HepG2 (cell line): Measurements from ENCODE around the gene NUP85. TPM values are rescaled to one million over a fixed set of nuclear protein-coding genes. Genes with fewer than 3 reads are reported as not detected.
A peak's percentile ranks its signal among the peaks of the same experiment; 100 is the strongest.

Source experiments
- AKAP8 ChIP-seq: sonication (generic); formaldehyde crosslinking; IDR thresholded peaks from 2 replicates; pipeline ENCODE4 v1.5.1; 2020; ENCODE audit warnings: mild to moderate bottlenecking, missing genetic modification reagents
- ARID5B ChIP-seq: IDR thresholded peaks from 2 replicates; pipeline ENCODE4 v1.4.0; 2020; ENCODE audit warnings: mild to moderate bottlenecking, missing genetic modification reagents
- ATF3 ChIP-seq: sonication (generic); formaldehyde crosslinking; IDR thresholded peaks from 2 replicates; pipeline ENCODE4 v1.4.0; 2020; ENCODE audit warnings: missing genetic modification reagents
- BORCS8-MEF2B ChIP-seq: sonication (generic); formaldehyde crosslinking; IDR thresholded peaks from 2 replicates; pipeline ENCODE4 v1.8.0; 2022; ENCODE audit warnings: mild to moderate bottlenecking, missing genetic modification reagents
- ETV6 ChIP-seq: sonication (generic); formaldehyde crosslinking; conservative IDR thresholded peaks from 2 replicates; pipeline ENCODE4 v1.4.0; 2020; ENCODE audit warnings: missing genetic modification reagents
- MTERF4 ChIP-seq: sonication (generic); formaldehyde crosslinking; IDR thresholded peaks from 2 replicates; pipeline ENCODE4 v1.8.0; 2023; ENCODE audit warnings: mild to moderate bottlenecking, missing genetic modification reagents
- NFIC ChIP-seq: IDR thresholded peaks from 2 replicates; pipeline ENCODE4 v1.6.1; 2012; ENCODE audit warnings: mild to moderate bottlenecking, low read length, inconsistent platforms
- NFKBIZ ChIP-seq: IDR thresholded peaks from 2 replicates; pipeline ENCODE4 v1.6.1; 2018; ENCODE audit warnings: missing genetic modification reagents, missing compliant biosample characterization
- NR0B2 ChIP-seq: sonication (generic); formaldehyde crosslinking; IDR thresholded peaks from 2 replicates; pipeline ENCODE4 v1.4.0; 2020; ENCODE audit warnings: mild to moderate bottlenecking, missing genetic modification reagents
- PBX3 ChIP-seq: sonication (generic); formaldehyde crosslinking; IDR thresholded peaks from 2 replicates; pipeline ENCODE4 v1.8.1; 2023; ENCODE audit warnings: missing genetic modification reagents, inconsistent platforms, borderline replicate concordance
- PHF20 ChIP-seq: sonication (generic); formaldehyde crosslinking; IDR thresholded peaks from 2 replicates; pipeline ENCODE4 v1.5.0; 2020; ENCODE audit warnings: mild to moderate bottlenecking, missing genetic modification reagents
- TSC22D2 ChIP-seq: sonication (generic); formaldehyde crosslinking; IDR thresholded peaks from 2 replicates; pipeline ENCODE4 v1.5.1; 2020; ENCODE audit warnings: missing genetic modification reagents, mild to moderate bottlenecking, borderline replicate concordance
- ZBTB37 ChIP-seq: sonication (generic); formaldehyde crosslinking; IDR thresholded peaks from 2 replicates; pipeline ENCODE4 v1.4.0; 2020; ENCODE audit warnings: mild to moderate bottlenecking, missing genetic modification reagents
- ZNF20 ChIP-seq: sonication (generic); formaldehyde crosslinking; IDR thresholded peaks from 2 replicates; pipeline ENCODE4 v1.4.0; 2020; ENCODE audit warnings: mild to moderate bottlenecking, moderate library complexity, missing genetic modification reagents
- ZNF30 ChIP-seq: sonication (generic); formaldehyde crosslinking; IDR thresholded peaks from 2 replicates; pipeline ENCODE4 v1.5.0; 2020; ENCODE audit warnings: mild to moderate bottlenecking, missing genetic modification reagents
- ZNF333 ChIP-seq: sonication (generic); formaldehyde crosslinking; IDR thresholded peaks from 2 replicates; pipeline ENCODE4 v1.4.0; 2020; ENCODE audit warnings: mild to moderate bottlenecking, missing genetic modification reagents, borderline replicate concordance
- ZNF615 ChIP-seq: sonication (generic); formaldehyde crosslinking; IDR thresholded peaks from 2 replicates; pipeline ENCODE4 v1.5.0; 2020; ENCODE audit warnings: mild to moderate bottlenecking, missing genetic modification reagents, borderline replicate concordance
- ZNF790 ChIP-seq: sonication (generic); formaldehyde crosslinking; IDR thresholded peaks from 2 replicates; pipeline ENCODE4 v1.8.0; 2022; ENCODE audit warnings: missing genetic modification reagents, mild to moderate bottlenecking, borderline replicate concordance
- ZNF83 ChIP-seq: sonication (generic); formaldehyde crosslinking; IDR thresholded peaks from 2 replicates; pipeline ENCODE4 v1.4.0; 2020; ENCODE audit warnings: missing genetic modification reagents, mild to moderate bottlenecking, borderline replicate concordance
- ZNF883 ChIP-seq: sonication (generic); formaldehyde crosslinking; IDR thresholded peaks from 2 replicates; pipeline ENCODE4 v1.5.1; 2020; ENCODE audit warnings: mild to moderate bottlenecking, missing genetic modification reagents; ENCODE audit errors: not compliant biosample characterization
- ZNF891 ChIP-seq: sonication (generic); formaldehyde crosslinking; IDR thresholded peaks from 2 replicates; pipeline ENCODE4 v1.5.0; 2020; ENCODE audit warnings: mild to moderate bottlenecking, missing genetic modification reagents
- polyA plus RNA-seq, 8 experiments: library from polyadenylated mRNA; depleted of rRNA in 3 of 8; stranded (reverse) in 7 of 8; unstranded in 1 of 8; fragments of >200 nt; fragmentation: Illumina TruSeq in 4 of 8; extraction: Trizol in 4 of 8; gene quantifications; 2 replicates each; pipeline versions ENCODE4 v1.2.1 to v1.2.3, GENCODE V29; 2011 to 2016; ENCODE audit warnings: low read depth in 4 of 8, missing spikeins in 1 of 8, mixed read lengths in 1 of 8; ENCODE audit not compliant: insufficient read depth in 1 of 8
- total RNA-seq, 5 experiments: library from RNA; depleted of rRNA; stranded (reverse); fragments of >200 nt; fragmentation: Illumina TruSeq; extraction: Trizol; gene quantifications; 2 replicates each; pipeline ENCODE4 v1.2.3, GENCODE V29; 2016; ENCODE audit warnings: low read depth in 1 of 5

Gene NUP85
- total and polyA plus RNA-seq, 2 of the 13 experiments (the other 11 are each of a cell fraction or from before 2014, with no cell fraction given) = 89.1 to 124 TPM

- TF ChIP-seq PBX3 (no peak), ZNF790 (CRISPR knock-in tag) (no peak), PHF20 (no peak), ZNF615 (0 out of 2 replicates have a peak, but pooled peaks have one; percentile 73), ZNF20 (no peak), ZBTB37 (CRISPR knock-in tag) (peak; percentile 44; the same call in 1 of the 2 replicates), AKAP8 (CRISPR knock-in tag) (no peak), ETV6 (CRISPR knock-in tag) (peak; percentile 40; the same call in 1 of the 2 replicates), ARID5B (CRISPR knock-in tag) (0 out of 2 replicates have a peak, but pooled peaks have one; percentile 1), NR0B2 (CRISPR knock-in tag) (0 out of 2 replicates have a peak, but pooled peaks have one; percentile 47), ZNF883 (CRISPR knock-in tag) (peak; percentile 42), NFIC (0 out of 2 replicates have a peak, but pooled peaks have one; percentile 20), MTERF4 (CRISPR knock-in tag) (no peak), ATF3 (CRISPR knock-in tag) (0 out of 2 replicates have a peak, but pooled peaks have one; percentile 8), BORCS8-MEF2B (CRISPR knock-in tag) (peak; percentile 10; the same call in 1 of the 2 replicates), ZNF83 (CRISPR knock-in tag) (0 out of 2 replicates have a peak, but pooled peaks have one; percentile 3), ZNF30 (CRISPR knock-in tag) (0 out of 2 replicates have a peak, but pooled peaks have one; percentile 80), ZNF333 (CRISPR knock-in tag) (peak; percentile 56; the same call in 1 of the 2 replicates), TSC22D2 (CRISPR knock-in tag) (no peak), NFKBIZ (CRISPR knock-in tag) (no peak), ZNF891 (CRISPR knock-in tag) (0 out of 2 replicates have a peak, but pooled peaks have one; percentile 7)
Measured at GRCh38 chr17:75262112-75262606, 56.7 kb downstream of the NUP85 start (continued).
